ENCODE data around the gene SYNPO.

SYNPO gene

DNA sequence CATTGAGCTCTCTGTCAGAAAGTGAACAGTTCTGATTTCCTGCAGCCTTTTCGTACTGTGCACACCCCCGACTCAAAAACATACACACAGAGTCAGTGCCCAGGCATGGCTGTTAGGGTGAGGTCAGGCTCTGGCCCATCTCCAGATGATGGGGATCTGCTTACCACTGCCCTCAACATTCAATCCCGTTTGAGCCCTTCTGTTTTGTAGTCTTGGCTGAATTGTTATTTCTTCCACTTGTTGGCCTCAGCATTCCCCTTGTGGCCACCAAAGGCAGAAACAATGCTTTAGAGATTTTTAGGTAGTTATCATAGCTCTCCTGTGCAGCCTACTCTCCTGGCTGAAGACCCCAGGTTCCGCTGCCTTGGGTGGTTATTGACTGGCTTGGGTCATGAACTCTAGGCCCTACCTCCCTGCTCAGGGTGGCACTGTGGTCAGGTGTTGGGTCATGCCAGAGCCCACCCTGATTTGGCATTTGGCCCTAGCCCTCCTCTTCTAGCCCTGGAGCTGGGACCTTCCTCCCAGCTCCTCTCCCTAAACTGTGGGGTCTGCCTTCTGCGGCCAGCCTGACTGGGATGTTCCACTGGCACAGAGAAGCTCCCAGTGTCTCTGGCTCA, 12.8 kb downstream of the SYNPO start:
- peaks cover 76% of the 10 kb centered on the region for H3K4me1 ChIP-seq
- no peak overlapping the region for H3K4me2 ChIP-seq
- no peaks in the 10 kb centered on the region for H3K9me3 ChIP-seq
- H3K36me3 ChIP-seq, result peaks cover 55% of the 10 kb centered on the region
- H3K27ac ChIP-seq, result no peak overlapping the region
- peaks cover 50% of the 10 kb centered on the region for H4K20me1 ChIP-seq
- H3K27me3 ChIP-seq, result no peaks in the 10 kb centered on the region
- H3K4me3 ChIP-seq, result no peak overlapping the region
- no peak overlapping the region for H3K9ac ChIP-seq
- no peak for TF ChIP-seq Cebpa-rat (IDR thresholded peaks at IDR 0.05)

DNA sequence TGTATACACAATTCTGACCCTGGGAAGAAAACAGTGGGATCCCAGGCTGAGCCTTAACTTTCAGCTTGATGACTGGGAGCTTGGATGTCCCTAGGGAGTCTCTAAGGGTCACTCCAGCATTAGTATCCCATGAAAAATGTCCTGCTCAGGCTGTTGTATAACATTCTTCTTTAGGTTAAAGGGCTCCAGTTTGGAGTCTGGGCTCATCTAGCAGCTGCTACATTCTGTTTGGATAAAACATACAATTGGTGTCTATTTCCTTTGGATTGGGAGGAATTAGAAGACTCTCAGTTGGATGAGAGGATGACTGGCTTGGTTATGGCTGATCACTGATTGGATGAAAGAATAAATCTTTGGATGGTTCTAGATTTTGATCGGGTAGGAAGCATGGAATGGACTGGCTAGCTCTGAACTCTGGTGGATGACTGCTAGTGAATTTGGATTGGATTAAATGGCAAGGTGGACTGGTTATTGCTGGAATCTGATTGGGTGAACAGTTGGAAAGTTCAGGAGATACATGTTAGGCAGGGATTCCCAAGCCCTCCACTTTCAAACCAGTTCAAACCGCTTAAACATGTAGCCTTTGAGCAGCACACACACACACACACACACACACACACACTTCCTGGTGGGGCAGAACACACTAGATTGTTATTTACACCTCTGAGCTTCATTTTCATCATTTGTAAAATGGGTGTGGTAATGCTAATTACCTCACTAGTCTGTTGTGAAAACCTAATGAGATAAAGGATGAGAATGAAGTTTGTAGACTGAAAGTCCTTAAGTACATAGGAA, 13.5 kb downstream of the SYNPO start:
- H3K4me2 ChIP-seq, result peak overlapping the region; percentile 13; the same call in 1 of the 2 replicates
- no peak for TF ChIP-seq Cebpa-rat (IDR thresholded peaks at IDR 0.05)
- peaks cover 50% of the 10 kb centered on the region for H4K20me1 ChIP-seq
- H3K4me3 ChIP-seq, result no peak overlapping the region
- no peaks in the 10 kb centered on the region for H3K27me3 ChIP-seq
- peaks cover 75% of the 10 kb centered on the region for H3K4me1 ChIP-seq
- H3K9me3 ChIP-seq, result no peaks in the 10 kb centered on the region
- peaks cover 48% of the 10 kb centered on the region for H3K36me3 ChIP-seq
- no peak overlapping the region for H3K27ac ChIP-seq
- H3K9ac ChIP-seq, result no peak overlapping the region

DNA sequence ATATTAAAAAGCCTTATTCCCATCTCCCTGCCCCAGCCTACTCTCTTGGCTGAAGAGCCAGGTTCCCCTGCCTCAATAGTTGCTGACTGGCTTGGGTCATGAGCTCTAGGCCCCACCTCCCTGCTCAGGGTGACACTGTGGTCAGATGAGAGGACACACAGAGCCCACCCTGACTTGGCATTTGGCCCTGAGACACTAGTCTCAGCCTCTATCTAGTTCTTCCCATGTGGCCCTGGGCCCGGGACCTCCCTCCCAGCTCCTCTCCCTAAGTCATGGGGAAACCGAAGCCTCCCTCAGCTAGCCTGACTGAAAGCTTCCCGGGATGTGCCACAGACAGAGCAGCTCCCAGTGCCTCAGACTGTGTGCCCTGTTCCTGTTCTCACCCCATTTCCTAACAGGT, 14.8 kb downstream of the SYNPO start:
- Histone ChIP-seq H3K4me1 (peaks cover 63% of the 10 kb centered on the region), H3K9ac (no peak overlapping the region), H3K4me2 (no peak overlapping the region), H3K36me3 (peaks cover 35% of the 10 kb centered on the region), H3K27ac (no peak overlapping the region), H3K27me3 (no peaks in the 10 kb centered on the region), H4K20me1 (peaks cover 43% of the 10 kb centered on the region), H3K4me3 (no peak overlapping the region), H3K9me3 (no peaks in the 10 kb centered on the region)
- TF ChIP-seq Cebpa-rat (IDR thresholded peaks at IDR 0.05), result no peak

DNA sequence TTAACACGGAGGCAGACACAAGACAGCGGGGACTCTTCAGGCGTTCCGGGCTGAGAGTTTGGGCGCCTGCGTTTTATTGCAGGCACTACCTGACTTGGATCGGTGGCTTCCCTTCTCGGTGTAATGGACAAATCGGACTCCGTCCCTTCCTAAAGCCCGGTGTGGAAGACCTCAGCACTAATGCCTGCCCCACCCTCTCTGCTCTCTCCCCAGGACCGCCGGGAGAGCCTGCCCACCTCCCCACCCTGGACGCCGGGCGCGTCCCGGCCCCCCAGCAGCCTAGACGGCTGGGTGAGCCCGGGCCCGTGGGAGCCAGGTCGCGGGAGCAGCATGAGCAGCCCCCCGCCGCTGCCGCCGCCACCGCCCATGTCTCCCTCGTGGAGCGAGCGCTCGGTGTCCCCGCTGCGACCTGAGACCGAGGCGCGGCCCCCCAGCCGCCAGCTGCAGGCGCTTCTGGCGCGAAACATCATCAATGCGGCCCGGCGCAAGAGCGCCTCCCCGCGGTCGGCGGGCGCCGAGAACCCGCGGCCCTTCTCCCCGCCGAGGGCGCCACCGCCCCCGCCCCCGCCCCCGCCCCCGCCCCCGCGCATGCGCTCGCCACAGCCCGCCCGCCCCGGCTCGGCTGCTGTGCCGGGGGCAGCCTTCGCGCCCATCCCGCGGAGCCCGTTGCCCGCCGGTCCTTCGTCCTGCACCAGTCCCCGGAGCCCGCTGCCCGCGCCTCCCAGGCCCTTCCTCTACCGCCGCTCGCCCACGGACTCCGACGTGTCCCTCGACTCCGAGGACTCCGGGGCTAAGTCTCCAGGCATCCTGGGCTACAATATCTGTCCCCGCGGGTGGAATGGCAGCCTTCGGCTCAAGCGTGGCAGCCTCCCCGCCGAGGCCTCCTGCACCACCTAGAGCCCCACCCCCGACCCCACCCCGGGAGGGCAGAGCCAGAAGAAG, 16.0 kb downstream of the SYNPO start:
- Histone ChIP-seq H3K27me3 (no peaks in the 10 kb centered on the region), H4K20me1 (peaks cover 31% of the 10 kb centered on the region), H3K9me3 (no peaks in the 10 kb centered on the region), H3K9ac (peak overlapping the region; percentile 76), H3K27ac (peak overlapping the region; percentile 77; the same call in 1 of the 2 replicates), H3K4me2 (peak overlapping the region; percentile 99), H3K4me1 (peaks cover 50% of the 10 kb centered on the region), H3K4me3 (peak overlapping the region; percentile 69), H3K36me3 (peaks cover 26% of the 10 kb centered on the region)
- no peak for TF ChIP-seq Cebpa-rat (IDR thresholded peaks at IDR 0.05)

DNA sequence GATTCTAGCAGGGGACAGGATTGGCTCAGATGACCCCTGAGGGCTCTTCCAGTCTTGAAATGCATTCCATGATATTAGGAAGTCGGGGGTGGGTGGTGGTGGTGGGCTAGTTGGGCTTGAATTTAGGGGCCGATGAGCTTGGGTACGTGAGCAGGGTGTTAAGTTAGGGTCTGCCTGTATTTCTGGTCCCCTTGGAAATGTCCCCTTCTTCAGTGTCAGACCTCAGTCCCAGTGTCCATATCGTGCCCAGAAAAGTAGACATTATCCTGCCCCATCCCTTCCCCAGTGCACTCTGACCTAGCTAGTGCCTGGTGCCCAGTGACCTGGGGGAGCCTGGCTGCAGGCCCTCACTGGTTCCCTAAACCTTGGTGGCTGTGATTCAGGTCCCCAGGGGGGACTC, 17.7 kb downstream of the SYNPO start:
- Histone ChIP-seq H3K9ac (no peak overlapping the region), H3K4me2 (no peak overlapping the region), H3K4me1 (peaks cover 35% of the 10 kb centered on the region), H3K27ac (no peak overlapping the region), H4K20me1 (peaks cover 16% of the 10 kb centered on the region; the same call in 1 of the 2 replicates), H3K27me3 (no peaks in the 10 kb centered on the region), H3K4me3 (no peak overlapping the region), H3K36me3 (0 out of 2 replicates have a peak, but pooled peaks cover 11% of the 10 kb centered on the region), H3K9me3 (no peaks in the 10 kb centered on the region)
- TF ChIP-seq Cebpa-rat (IDR thresholded peaks at IDR 0.05), result no peak

DNA sequence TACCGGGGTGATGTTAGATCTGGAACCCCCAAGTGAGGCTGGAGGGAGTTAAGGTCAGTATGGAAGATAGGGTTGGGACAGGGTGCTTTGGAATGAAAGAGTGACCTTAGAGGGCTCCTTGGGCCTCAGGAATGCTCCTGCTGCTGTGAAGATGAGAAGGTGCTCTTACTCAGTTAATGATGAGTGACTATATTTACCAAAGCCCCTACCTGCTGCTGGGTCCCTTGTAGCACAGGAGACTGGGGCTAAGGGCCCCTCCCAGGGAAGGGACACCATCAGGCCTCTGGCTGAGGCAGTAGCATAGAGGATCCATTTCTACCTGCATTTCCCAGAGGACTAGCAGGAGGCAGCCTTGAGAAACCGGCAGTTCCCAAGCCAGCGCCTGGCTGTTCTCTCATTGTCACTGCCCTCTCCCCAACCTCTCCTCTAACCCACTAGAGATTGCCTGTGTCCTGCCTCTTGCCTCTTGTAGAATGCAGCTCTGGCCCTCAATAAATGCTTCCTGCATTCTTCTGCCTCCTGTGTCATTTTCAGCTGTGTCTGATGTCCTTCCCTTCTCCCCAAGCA, 18.3 kb downstream of the SYNPO start:
- H3K4me3 ChIP-seq, result no peak overlapping the region
- no peak overlapping the region for H3K27ac ChIP-seq
- no peaks in the 10 kb centered on the region for H3K9me3 ChIP-seq
- H3K27me3 ChIP-seq, result no peaks in the 10 kb centered on the region
- no peak for TF ChIP-seq Cebpa-rat (IDR thresholded peaks at IDR 0.05)
- peaks cover 28% of the 10 kb centered on the region for H3K4me1 ChIP-seq
- no peak overlapping the region for H3K4me2 ChIP-seq
- H3K36me3 ChIP-seq, result 0 out of 2 replicates have a peak, but pooled peaks cover 4% of the 10 kb centered on the region
- H4K20me1 ChIP-seq, result peaks cover 10% of the 10 kb centered on the region; the same call in 1 of the 2 replicates
- H3K9ac ChIP-seq, result no peak overlapping the region

DNA sequence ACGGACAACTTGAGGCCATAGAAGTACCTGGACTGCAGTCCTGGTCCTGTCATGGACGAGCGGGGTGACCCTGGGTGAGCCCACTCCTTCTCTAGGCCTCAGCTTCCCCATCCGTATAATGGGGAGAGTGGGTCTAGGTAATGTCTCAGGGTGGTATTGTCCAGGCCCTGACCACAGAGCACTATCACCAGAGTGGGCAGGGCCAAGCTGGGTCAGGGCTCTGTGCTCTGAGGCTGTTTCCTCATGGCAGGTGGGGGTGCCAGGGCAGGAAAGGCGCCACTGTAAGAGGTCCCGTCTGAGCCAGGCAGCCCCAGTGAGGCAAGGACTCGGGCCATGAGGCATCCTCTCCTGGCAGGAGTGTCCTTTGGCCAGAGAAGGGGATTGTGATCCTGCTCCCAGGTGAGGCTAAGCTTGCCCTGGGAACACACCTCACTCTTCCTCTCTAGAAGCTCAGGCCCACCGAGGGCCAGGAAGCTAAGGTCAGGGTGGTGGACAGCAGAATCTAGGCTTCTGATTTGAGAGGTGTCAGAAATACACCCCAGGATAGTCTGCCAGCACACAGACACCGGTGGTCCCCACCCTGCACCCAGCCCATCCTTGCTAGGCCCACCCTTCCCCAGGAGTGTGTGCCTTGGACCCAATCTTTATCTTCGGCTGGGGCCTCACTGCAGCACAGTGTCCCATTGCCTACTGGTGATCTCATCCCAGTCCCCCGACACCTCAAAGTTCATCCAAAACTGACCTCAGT, 19.1 kb downstream of the SYNPO start:
- no peaks in the 10 kb centered on the region for H3K27me3 ChIP-seq
- H3K4me2 ChIP-seq, result no peak overlapping the region
- H3K4me3 ChIP-seq, result no peak overlapping the region
- no peaks in the 10 kb centered on the region for H3K9me3 ChIP-seq
- no peak overlapping the region for H3K9ac ChIP-seq
- H3K27ac ChIP-seq, result no peak overlapping the region
- no peak for TF ChIP-seq Cebpa-rat (IDR thresholded peaks at IDR 0.05)
- peaks cover 7% of the 10 kb centered on the region; the same call in 1 of the 2 replicates for H4K20me1 ChIP-seq
- H3K36me3 ChIP-seq, result no peaks in the 10 kb centered on the region
- peaks cover 21% of the 10 kb centered on the region for H3K4me1 ChIP-seq

DNA sequence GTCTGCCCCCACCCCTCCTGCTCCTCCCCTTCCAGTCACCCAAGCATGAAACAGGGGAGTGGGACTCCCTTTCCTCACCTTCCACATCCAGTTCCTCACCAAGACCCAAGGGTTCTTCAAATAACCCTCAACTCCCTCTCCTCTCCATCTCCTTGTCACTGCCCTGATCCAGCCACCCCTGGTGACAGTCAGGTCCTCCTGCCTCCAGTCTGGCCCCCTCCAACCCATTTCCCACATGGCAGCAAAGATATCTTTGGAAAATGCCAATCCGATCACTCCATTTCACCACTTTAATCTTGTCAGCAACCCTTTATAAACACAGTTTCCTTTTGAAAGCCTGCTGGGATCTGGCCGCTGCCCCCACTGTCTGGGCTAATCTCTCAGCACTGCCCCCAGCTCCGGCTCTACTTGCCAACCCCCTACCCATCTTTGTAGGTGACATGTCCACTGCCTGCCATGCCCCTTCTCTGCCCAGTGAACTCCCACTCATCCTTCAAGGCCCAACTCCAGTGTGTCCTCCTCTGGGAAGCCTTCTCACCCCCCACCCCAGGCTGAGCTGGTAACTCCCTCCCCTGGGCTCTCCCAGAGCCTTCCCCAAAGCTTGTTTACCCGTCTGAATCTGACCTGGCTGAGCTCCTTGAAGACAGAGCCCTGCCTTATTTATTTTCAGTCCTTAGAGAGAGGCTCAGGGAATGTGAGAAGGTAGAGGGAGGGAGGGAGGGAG, 19.8 kb downstream of the SYNPO start:
- Histone ChIP-seq H3K27me3 (no peaks in the 10 kb centered on the region), H3K4me1 (peaks cover 16% of the 10 kb centered on the region), H3K4me2 (no peak overlapping the region), H4K20me1 (peaks cover 5% of the 10 kb centered on the region; the same call in 1 of the 2 replicates), H3K4me3 (no peak overlapping the region), H3K9ac (no peak overlapping the region), H3K36me3 (no peaks in the 10 kb centered on the region), H3K9me3 (no peaks in the 10 kb centered on the region), H3K27ac (no peak overlapping the region)
- no peak for TF ChIP-seq Cebpa-rat (IDR thresholded peaks at IDR 0.05)
